SHP77 (cell line): ENCODE data around the gene TNPO2.

ENCODE experiments used
- DNase-seq, 2 experiments: peaks; one replicate each; lab custom pipeline; 2025; lab: John Stamatoyannopoulos, UW

Gene TNPO2

DNA sequence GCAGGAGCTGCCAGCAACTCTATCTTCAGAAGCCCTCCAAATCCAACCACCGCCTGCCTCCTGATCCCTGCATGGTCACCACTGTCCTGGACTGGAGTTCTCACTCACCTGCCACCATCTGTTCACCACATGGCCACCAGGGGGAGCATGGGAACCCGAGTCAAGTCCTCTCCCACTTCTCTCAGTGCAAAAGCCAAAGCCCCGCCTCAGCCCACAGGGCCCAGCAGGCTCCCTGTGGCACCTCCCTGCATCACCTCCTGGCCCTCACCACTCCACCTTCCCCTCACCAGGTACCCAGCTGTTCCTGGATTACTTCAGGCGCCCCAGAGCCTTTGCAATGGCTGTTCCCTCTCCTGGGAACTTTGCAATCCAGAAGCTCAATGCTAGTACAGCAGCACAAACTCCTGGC lies 47.3 kb downstream of the TNPO2 start:
- DNase-seq = peak; percentile 77 to 78

DNA sequence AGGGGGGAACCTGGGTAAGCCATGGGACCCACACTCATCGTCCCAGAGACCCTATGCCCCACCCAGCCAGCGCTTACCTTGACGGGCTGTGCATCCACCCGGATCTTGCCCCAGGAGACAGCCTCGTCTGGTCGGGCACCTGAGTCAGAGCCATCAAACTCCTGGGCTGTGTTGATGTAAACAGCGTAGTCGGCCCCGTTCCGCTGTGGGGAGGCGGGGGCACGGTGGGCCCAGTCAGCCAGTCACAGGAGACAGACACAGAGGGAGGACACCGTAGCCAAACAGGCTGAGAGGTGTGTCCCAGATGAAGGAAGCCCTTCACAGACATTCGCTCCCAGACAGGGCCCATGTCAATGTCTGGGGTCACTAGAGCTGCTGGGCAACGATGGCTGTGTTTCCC lies 47.8 kb downstream of the TNPO2 start:
- DNase-seq = no peak

DNA sequence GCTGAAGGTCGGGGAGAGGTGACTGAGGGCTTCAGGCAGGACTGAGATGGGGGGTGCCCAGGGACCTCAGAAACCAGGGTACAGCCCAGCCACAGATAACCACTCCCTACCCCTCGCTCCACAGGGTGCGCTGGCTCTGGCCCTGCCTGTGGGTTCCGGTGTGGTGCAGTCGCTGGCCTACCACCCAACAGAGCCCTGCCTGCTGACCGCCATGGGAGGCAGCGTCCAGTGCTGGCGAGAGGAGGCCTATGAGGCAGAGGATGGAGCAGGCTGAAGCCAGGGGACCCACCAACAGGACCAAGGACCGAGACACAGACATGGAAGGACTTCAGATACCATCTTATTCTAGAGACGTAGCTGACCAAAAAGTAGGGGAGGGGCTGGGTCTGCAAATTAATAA lies 48.3 kb downstream of the TNPO2 start:
- no peak for DNase-seq

DNA sequence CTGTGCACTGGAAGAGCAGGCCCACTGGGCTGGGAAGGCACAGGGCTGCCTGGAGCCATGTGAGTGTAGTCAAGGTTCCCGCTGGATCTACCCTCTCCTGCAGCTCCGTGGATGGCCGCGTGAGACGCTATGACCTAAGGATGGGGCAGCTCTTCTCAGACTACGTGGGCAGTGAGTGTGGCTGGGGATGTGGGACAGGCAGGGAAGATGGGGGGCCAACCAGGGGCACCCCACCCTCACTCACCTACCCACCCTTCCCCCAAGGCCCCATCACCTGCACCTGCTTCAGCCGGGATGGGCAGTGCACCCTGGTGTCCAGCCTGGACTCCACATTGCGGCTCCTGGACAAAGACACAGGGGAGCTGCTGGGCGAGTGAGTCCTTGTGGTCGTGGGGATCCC lies 51.0 kb downstream of the TNPO2 start:
- DNase-seq = no peak

DNA sequence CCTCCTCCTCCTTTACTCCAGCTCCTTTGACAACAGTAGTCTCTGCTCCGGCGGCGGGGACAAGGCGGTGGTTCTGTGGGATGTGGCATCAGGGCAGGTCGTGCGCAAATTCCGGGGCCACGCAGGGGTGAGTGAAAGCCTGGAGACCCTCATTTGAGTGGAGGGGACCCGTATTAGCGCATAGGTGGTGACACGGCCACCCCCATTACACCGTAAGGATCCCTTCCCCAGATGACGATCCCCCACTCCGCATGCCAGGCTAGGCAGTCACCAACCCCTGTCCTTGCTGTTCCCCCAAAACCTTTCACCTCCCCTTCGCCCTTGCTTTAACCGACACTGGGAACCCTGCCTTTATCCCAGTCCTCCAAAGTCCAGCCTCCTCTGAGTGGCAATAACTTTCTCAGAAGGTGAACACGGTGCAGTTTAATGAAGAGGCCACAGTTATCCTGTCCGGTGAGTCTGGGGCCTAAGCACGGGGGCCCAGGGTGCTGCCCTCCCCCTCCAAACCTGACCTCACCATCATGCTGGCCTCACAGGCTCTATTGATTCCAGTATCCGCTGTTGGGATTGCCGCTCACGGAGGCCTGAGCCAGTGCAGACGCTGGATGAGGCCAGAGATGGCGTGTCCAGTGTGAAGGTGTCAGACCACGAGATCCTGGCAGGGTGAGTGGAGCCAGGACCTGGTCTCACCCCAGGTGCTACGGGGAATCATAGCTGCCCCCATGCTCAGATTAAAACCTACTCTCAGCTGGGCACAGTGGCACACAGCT lies 53.4 kb downstream of the TNPO2 start:
- DNase-seq = no peak

DNA sequence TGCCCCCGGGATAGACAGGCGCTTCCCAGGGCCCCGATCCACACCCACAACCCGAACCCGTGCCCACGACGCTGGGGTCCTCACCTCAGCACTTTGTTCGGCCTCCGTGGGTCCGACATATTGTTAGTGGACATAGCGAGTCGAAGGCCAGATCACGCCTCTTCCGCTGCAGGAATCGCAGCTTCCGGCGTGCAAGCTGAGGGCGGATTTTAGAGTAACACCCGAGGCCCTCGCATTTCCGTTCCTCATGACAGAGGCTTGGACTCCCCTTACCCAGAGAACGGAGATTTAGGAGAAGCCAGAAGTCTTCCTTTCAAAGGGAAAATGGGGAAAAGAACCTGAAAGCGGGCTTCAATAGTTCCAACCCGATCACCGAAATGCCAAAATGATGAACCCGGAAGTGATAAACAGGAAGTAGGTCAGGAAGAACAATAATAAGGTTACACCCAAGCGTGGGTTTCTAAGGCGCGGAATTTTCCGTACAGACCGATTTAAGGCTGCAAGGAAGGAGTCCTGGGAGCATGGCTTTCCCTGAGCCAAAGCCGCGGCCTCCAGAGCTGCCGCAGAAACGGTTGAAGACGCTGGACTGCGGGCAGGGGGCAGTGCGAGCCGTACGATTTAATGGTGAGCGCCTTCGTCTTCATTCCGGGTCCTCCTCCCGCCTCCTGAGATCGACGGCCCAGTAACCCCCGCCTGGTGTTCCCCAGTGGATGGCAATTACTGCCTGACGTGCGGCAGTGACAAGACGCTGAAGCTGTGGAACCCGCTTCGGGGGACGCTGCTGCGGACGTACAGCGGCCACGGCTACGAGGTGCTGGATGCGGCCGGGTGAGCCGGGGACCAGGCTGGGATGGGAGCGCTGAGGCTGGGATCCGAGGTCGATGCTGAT lies 54.2 kb downstream of the TNPO2 start:
- peak; percentile 38 to 64 for DNase-seq

DNA sequence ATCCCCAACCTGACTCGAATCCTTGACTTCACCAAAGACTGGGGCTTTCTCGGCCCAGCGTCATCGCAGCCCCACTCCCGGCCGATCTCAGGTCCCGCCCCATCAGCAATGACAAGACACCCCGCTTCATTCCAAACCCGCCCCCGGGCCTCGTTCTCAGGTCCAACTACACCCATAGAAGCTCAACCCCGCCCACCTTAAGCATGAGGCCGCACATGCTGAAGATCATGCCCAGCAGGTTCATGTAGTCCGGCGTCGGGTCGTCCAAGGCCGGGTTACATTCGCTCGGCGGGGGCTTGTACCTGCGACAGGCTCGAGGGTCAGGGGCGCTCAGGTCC lies 54.8 kb downstream of the TNPO2 start:
- peak in 1 of 2 experiments; percentile 21 for DNase-seq

DNA sequence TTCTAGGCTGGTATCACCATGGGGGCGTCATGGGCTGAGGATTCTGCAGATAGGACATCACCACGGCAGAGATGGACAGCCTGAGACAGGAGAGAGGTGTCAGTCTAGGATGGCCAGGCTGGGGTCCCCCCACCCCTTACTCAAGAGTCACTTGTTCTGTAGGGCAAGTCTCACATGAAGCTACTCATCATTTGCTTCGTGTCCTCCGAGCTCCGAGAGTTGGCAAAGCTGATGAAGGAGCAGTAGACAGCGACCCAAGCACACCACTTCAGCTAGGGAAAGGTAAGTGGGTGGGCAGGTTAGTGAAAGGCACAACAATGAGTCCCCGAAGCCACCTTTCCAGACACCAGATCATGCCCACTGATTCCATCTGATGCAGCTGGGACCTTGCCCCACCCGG lies 55.4 kb downstream of the TNPO2 start:
- no peak for DNase-seq

DNA sequence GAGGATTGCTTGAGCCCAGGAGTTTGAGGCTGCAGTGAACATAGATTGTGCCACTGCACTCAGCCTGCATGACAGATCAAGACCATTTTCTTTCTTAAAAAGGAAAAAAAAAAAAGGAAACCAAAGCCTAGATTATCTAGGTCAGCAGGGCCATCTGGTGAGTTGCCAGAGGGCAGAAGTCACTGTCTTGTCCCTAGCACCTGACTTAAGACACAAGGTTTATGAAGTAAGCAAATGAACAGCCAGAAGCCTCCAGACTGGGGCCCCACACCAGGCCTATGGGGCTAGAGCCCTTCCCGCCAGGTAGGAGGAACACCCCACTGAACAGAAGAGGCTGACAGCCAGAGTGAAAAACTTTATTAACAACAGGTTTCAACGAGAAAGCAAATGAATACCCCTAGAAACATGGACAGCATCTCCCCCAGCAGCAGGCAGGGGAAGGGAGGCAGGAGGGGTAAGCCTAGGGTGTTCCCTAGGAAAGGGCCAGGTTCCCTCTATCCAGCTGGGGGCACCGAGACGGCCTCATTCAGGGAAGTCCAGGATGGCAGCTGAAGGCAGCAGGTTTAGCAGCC lies 55.9 kb downstream of the TNPO2 start:
- DNase-seq = no peak

DNA sequence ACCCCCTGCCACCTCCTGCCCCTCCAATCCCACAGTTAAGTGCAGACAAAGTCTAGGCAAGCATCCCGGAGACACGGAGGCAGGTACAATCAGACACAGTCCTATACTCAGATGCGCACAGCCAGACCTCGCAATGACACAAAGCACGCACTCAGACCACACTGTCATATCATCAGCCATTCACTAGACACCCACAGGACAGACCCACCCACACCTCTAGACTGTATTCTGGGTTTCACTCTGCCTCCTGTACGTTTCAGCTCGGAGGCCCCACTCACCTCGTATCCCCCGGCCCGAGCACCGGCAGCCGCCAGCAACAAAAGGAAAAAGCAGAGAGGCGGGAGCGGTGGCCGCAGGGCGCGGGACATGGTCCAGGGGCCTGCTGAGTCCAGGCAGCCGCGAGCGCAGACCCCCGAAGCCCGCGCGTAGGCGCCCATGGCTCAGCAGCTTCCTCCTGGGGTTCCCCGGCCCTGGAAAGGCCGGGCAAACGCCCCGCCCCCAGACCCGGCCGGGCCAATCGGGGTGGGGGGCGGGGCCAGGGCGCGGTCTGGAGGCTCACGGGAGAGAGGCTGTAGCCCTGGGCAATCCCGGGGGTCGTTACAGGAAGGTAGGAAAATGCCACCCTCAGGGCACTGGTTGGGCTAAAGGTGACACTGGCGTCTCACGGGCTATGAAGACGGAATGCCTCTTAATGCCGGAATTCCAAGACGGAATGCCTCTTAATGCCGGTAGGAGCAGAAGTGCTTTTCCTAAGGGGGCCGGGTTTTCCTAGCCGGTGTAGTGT lies 57.3 kb downstream of the TNPO2 start, which contains the start of the genes MAN2B1 and WDR83:
Gene MAN2B1, minus strand, starts transcription at position 478 of the 784 bp plus-strand sequence. Its CDS starts 41 bp downstream, at position 437.
Gene WDR83, plus strand, starts transcription at position 543 of the 784 bp plus-strand sequence. CDS start 2,984 bp downstream, outside the sequence.
- DNase-seq = peak; percentile 49 to 76

DNA sequence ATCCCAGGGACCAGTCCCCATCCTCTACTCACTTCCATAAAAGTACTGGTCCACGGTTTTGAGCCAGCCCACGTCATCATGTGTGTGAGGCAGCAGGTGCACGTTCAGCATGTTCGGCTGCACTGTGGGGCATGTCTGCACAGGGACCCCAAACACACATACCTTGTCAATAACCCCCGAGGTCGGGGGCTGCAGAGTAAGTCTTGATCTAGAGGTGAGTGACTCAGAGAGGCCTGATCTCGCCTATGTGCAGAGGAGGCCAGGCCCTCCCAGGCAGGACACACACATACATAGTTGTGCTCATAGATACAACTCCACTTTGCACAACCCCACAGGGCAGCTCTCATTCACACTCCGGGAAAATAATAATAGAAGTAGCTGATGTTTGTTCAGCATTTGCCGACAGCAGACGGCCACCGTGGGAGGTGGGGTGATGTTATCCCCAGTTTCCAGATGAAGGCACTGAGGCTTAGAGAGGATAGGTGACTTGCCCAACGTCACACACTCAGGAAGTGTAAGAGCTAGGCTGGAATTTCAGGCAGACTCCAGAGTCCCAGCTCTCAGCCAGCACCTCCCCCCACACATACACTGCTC lies 58.0 kb downstream of the TNPO2 start:
- DNase-seq = no peak

DNA sequence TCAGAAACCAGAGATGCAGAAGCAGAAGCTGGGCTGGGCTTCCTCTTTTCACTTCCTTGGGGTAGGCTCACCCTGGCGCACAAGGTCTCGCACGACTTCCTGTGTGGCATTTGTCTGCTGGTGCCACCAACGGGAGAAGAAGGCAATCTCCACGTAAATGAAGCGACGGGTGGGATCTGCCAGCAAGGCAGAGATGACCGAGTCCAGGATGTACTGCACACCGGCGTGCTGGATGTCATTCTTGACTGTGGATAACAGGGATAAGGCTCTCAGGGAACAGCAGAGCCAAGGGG lies 58.5 kb downstream of the TNPO2 start:
- no peak for DNase-seq

DNA sequence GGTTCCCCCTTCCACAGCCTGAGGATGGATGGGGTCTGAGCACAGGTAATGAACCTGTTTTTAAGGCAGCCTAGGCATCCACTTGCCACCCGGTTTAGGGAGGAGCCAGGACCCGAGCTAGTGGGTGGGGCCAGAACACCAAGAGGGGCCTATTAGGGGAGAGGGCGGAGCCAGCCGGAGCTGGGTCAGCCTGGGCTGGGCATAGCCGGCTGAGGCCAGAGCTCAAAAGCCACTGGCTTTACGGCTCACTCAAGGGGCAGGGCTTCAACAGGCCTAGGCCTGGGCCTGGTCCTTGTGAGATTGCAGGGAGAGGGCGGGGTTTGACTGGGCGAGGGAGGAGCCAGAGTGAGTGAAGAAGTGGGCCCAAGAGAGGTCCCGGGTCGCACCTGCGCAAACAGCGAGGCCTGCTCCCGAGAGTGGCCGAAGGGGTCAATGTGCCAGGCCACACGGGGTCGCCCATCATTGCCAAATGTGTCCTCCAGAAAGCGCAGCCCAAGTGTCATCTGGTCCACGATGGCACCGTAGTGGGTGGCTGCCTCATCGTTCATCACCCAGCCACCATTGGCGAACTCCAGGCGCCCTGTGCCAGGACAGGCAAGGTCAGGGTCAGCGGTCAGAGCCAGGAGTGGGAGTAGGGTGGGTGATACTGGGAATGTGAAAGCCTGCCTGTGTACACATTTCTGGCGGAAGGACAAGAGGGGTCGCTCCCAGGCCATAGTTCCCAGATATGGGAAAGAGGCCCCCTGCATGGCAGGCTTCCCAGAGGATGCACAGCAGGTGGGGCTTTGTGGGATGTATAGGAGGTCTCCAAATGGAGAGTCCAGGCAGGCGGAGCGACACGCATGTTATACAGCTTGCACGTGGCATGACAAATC lies 59.1 kb downstream of the TNPO2 start:
- DNase-seq = no peak

DNA sequence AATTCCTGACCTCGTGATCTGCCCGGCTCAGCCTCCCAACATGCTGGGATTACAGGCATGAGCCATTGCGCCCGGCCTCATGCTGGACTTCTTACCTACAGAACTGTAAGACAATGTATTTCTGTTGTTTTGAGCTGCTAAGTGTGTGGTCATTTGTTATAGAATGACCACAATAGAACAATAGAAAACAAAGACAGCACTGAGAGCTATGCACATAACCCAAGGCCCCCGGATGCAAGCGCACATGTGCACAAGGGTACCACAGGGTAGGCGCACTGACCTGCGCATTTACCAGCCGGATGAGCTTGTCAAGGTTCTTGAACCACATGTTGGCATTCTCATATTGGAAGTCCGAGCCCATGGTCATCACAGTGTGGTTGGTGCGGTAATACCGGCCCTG lies 62.8 kb downstream of the TNPO2 start:
- DNase-seq = no peak

DNA sequence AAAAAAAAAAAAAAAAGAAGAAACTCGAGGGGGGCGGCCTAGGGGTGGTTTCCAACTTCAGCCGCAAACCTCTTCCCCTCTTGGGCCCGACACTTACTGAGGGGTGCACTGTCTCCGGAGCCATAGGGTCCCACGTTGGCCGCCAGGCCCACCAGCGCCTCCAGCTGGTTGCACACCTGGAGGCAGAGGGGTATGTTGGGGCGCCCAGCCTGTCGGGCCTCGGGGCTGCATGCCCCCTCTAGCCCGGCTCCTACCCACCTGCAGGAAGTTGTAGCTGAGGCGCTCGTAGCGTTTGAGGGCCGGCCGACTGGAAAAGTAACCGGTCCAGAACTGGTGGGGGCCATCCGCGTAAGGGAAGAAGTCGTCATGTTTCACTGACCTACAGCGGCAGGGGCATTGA lies 65.8 kb downstream of the TNPO2 start:
- no peak for DNase-seq

DNA sequence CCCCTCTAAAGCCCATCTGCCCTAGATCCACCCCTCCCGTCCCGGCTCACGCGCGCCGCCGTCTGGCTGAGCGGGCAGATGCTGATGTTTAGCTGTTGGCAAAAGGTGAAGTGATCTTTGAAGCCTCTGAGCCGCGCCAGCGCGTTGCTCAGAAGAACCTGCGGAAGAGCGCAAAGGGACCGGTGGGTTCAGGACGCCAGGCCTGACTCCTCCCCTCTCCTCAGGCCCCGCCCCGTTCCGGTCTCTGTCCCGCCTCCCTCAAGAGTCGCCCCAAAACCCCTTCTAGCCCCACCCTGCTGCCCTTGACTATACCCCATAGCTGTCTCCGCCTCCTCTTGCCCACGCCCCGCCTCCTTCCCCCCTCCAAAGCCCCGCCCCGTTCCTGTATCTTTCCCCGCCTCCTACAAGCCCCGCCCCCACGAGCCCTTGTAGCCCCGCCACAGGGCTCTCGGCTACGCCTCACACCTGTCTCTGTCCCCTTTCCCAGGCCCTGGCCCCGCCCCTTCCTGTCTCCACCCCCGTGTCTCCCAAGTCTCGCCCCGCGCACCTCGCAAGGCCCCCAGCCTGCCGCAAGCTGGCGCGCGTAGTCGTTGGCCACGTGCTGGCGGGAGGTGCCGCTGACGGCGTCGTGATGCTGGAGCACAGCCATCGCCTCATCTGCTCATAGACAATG lies 66.7 kb downstream of the TNPO2 start:
- DNase-seq = no peak

DNA sequence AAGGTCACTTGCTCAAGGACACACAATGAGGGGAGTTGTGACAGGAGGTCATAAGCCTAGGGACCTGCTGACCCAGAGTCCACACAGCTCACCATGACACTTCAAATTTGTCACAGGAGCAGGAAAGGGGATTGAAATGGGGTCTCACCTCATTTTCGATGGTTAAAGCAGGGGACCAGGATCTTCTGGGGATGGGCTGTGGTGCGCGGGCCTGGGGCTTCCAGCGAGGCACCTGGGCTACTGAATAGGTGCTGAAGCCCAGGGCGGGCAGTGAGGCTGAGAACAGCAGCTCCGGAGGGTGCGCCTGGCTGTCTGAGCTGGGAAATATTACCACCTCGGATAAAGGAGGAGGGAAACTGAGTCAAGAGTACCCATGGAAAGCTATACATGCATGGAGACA lies 68.2 kb downstream of the TNPO2 start:
- no peak for DNase-seq

DNA sequence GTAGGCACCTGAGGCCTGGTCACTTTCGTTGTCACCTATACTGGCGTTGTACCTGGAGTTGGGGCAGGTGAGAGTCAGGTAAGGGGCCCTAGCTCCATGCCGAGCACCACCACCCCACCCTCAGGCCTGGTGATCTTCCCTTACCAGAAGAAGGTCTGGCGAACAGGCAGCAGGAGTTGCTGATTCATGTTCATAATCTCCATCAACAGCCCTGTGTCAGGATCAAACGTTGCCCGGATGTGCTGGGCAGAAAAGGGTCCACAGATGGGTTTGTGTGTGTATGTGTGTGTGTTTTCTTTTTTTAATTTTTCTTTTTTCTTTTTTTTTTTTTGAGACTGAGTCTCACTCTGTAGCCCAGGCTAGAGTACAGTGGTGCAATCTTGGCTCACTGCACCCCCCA lies 71.5 kb downstream of the TNPO2 start:
- no peak for DNase-seq

DNA sequence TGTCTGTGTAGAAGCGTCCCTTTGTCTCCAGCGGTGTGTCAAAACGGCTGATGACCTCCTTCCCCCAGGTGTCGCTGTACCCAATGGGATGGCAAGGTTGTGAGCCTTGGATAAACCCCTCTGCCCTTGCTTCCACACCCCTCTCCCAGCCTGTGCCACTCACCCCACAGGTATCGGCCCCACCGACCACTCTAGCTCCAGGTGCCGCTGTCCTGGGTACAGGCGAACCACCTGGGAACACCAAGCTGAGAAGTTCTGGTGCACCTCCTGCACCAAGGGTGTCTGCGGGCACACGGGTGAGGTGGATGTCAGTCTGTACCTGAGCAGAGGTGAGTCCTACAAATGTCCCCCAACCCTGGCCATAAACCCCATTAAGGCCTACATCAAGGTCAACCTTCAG lies 73.8 kb downstream of the TNPO2 start:
- DNase-seq = no peak
